ENCODE measurements around the gene XRCC4. TPM values are rescaled to one million over a fixed set of nuclear protein-coding genes. Genes with fewer than 3 reads are reported as not detected.

XRCC4 gene
- polyA plus RNA-seq, 1 donor from 2014 or later = 22.9 TPM

- no peaks in the 10 kb centered on the region for H4K20me1 ChIP-seq (ENCODE audit: insufficient read depth)
- H3K9me3 ChIP-seq (ENCODE audit: low read length) = no peaks in the 10 kb centered on the region
- H3K4me3 ChIP-seq (ENCODE audit: low read length) = no peak overlapping the region
- no peak overlapping the region for H3K4me2 ChIP-seq (ENCODE audit: low read length)
- no peak overlapping the region for H3K9ac ChIP-seq (ENCODE audit: low read length)
- H3K9me2 ChIP-seq (ENCODE audit: insufficient read depth, low read length) = no peaks in the 10 kb centered on the region
- peaks cover 5% of the 10 kb centered on the region for H3K79me2 ChIP-seq (replicated peaks; ENCODE audit: insufficient read depth, low read length)
- H3F3A ChIP-seq (ENCODE audit: insufficient read depth, low read length, poor library complexity, severe bottlenecking) = peaks cover 11% of the 10 kb centered on the region
- TF ChIP-seq TAF1 (IDR thresholded peaks at IDR 0.05; ENCODE audit: low read depth) (no peak), EZH2 (IDR thresholded peaks at IDR 0.05; ENCODE audit: borderline replicate concordance, insufficient read depth, low read length, poor library complexity, severe bottlenecking) (no peak), EP300 (conservative IDR thresholded peaks at IDR 0.05; ENCODE audit: poor library complexity, severe bottlenecking) (no peak), REST (IDR thresholded peaks at IDR 0.05; ENCODE audit: borderline replicate concordance) (no peak), CTCF (IDR thresholded peaks at IDR 0.05; ENCODE audit: poor library complexity, severe bottlenecking) (no peak), SMC3 (conservative IDR thresholded peaks at IDR 0.05; ENCODE audit: poor library complexity) (no peak), RAD21 (conservative IDR thresholded peaks at IDR 0.05) (no peak)
- H3K27me3 ChIP-seq (ENCODE audit: insufficient read depth, low read depth, low read length) = no peaks in the 10 kb centered on the region
- H3K27ac ChIP-seq (ENCODE audit: low read length) = no peak overlapping the region
- H2AFZ ChIP-seq (ENCODE audit: low read depth, low read length) = no peak overlapping the region
- H3K36me3 ChIP-seq (ENCODE audit: insufficient read depth, low read length) = no peaks in the 10 kb centered on the region
Observed at GRCh38 chr5:83031381-83031780, 46.0 kb upstream of the XRCC4 start.

GRCh38 chr5:83034036-83034435 is 43.3 kb upstream of the XRCC4 start:
- Histone ChIP-seq H3F3A (ENCODE audit: insufficient read depth, low read length, poor library complexity, severe bottlenecking) (peaks cover 19% of the 10 kb centered on the region), H3K4me2 (ENCODE audit: low read length) (peak overlapping the region; percentile 2), H3K27me3 (ENCODE audit: insufficient read depth, low read depth, low read length) (no peaks in the 10 kb centered on the region), H4K20me1 (ENCODE audit: insufficient read depth) (no peaks in the 10 kb centered on the region), H3K9me2 (ENCODE audit: insufficient read depth, low read length) (no peaks in the 10 kb centered on the region), H3K36me3 (ENCODE audit: insufficient read depth, low read length) (no peaks in the 10 kb centered on the region), H3K27ac (ENCODE audit: low read length) (peak overlapping the region; percentile 95), H2AFZ (ENCODE audit: low read depth, low read length) (no peak overlapping the region), H3K9ac (ENCODE audit: low read length) (peak overlapping the region; percentile 61), H3K79me2 (replicated peaks; ENCODE audit: insufficient read depth, low read length) (peaks cover 5% of the 10 kb centered on the region), H3K9me3 (ENCODE audit: low read length) (no peaks in the 10 kb centered on the region), H3K4me3 (ENCODE audit: low read length) (peak overlapping the region; percentile 32)
- TF ChIP-seq EP300 (conservative IDR thresholded peaks at IDR 0.05; ENCODE audit: poor library complexity, severe bottlenecking) (peak; percentile 61), CTCF (IDR thresholded peaks at IDR 0.05; ENCODE audit: poor library complexity, severe bottlenecking) (no peak), EZH2 (IDR thresholded peaks at IDR 0.05; ENCODE audit: borderline replicate concordance, insufficient read depth, low read length, poor library complexity, severe bottlenecking) (no peak), REST (IDR thresholded peaks at IDR 0.05; ENCODE audit: borderline replicate concordance) (peak; percentile 89), SMC3 (conservative IDR thresholded peaks at IDR 0.05; ENCODE audit: poor library complexity) (no peak), MXI1 (conservative IDR thresholded peaks at IDR 0.05; ENCODE audit: poor library complexity, severe bottlenecking) (no peak), RAD21 (conservative IDR thresholded peaks at IDR 0.05) (no peak), TAF1 (IDR thresholded peaks at IDR 0.05; ENCODE audit: low read depth) (no peak), POLR2AphosphoS5 (IDR thresholded peaks at IDR 0.05) (peak; percentile 91)
